HCEC 1CT (cell line): Measurements from ENCODE around the gene DCUN1D2.
"Not testable (repeated sequence)": the region's sequence is repeated elsewhere in the genome, so short reads cannot be mapped to it uniquely, and the experiment has no call there.

Source experiments
- DNase-seq: peaks from one replicate; pipeline ENCODE4 v3.0.0-alpha.2; 2017

Gene DCUN1D2

DNA sequence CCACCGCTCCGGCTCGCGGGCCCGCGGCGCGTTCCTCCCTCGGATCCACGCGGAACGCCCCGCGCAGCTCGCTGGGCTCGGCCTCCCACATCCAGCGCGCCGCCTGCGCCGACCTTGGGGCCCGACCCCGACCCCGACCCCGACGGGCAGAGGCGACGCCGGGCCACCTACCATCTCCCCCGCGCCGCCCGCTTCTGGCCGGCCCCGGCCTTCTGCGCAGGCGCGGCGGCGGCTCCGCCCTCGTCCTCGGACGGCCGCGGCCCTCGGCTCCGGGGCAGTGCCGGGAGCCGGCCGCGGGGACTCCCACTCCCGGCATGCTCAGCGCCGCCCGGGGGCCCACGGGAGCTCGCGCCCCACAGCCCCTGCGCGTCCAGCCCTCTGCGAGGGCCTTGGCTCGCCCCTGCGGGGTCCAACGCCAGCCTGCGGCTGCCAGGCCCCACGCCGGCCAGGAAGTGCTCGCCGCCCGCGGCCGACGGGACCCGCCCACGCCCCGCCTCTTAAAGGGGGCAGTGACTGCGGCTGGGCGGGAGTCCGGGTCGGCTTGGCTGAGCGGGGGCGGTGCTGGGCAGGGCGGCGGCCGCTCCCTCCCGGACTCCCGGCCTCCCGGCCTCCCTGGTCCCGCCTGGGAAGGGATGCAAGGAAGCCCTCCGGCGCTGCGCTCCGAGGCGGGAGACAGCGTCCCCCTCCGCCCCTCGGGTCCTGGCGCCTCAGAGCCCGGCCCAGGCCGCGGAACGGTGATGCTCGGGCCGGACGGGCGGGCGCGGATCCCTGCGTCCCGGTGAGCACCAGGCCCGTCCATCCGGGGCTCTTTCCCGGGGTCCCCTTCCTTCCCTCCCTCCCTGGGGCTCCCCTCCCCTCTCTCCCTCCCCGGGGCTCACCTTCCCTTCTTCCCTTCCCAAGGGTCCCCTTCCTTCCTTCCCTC lies at the start of gene DCUN1D2:
Gene DCUN1D2 (minus strand): TSS at position 216 of the 922 bp plus-strand sequence. CDS start 42 bp downstream, at position 174.
- DNase-seq = peak; percentile 97

DNA sequence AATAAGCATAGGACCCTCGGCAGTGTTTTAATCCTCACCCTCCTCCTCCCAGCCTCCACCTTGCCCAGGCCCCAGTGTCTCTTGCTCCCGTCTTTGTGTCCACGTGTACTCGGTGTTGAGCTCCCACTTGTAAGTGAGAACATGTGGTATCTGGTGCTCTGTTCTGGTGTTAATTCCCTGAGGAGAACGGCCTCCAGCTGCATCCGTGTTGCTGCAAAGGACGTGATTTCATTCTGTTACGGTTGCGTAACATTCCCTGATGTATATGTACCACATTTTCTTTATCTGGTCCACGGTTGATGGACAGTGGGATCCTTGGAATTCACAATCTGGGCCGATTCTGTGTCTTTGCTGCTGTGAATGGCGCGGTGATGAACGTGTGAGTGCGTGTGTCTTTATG lies 49.3 kb upstream of the DCUN1D2 start:
- no peak for DNase-seq

DNA sequence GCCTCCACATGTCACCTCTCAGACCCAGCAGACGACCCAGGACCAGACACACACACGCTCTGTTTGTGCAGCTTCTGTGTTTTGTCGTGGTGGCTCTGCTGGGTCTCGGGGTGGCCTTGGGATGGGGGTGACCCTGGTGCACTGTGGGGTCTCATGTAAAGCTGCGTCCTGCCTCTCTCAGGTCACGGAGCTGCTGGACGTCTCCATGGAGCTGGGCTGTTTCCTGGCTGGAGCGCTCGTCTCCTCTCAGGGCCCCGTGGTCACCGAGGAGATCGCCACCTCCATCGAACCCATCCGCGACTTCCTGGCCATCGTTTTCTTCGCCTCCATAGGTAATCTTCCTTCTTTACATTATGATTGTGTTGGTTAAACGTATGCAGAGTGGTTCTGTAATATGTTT lies 48.7 kb upstream of the DCUN1D2 start:
- no peak for DNase-seq

DNA sequence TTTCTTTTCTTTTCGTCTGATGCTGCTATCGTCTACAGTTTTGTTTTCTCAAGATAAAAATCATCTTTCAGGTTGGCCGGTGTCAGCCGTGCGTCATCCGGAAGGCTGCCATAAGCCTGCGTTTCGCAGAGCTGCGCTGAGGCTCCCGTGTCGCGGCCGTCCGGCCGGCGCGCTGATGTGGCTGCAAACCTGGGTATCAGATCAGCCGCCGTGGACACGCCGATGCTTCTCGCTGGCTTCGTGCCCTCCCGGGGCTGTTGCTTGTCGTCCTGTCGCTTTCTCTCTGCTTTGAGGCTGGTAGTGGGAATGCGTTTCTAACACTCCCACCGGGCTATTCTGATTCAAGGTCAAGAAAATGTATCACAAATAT lies 48.2 kb upstream of the DCUN1D2 start:
- DNase-seq = no peak

DNA sequence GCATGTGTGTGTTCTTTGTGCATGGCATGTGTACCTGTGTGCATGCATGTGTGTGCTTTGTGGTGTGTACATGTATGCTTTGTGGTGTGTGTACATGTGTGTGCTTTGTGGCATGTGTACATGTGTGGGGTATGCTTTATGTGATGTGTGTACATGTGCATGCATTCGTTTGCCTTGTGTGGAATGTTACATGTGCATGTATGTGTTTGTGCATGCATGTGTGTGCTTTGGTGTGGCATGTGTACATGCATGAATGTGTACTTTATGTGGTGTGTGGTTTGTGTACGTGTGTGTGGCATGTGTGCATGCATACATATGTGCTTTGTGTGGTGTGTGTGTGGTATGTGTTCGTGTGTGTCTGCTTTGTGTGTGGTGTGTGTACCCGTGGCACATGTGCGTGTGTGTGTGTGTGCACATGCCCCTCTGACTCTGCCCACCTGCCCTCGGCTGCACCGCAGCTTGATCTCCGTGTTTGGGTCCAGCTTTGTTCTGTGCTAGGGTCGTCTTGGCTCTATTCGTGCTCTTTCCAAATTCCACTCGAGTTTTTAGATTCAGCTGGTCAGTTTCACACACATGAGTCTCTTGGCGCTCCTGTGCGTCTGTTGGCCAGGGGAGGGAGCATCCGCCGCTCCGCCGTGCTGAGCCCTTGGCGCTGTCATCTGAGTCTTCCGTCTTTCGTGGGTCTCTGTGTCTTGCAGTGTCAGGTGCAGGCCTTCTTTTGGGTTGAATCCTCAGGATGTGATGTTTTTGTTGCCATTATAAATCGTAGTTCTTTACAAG lies 47.6 kb upstream of the DCUN1D2 start:
- DNase-seq = no peak

DNA sequence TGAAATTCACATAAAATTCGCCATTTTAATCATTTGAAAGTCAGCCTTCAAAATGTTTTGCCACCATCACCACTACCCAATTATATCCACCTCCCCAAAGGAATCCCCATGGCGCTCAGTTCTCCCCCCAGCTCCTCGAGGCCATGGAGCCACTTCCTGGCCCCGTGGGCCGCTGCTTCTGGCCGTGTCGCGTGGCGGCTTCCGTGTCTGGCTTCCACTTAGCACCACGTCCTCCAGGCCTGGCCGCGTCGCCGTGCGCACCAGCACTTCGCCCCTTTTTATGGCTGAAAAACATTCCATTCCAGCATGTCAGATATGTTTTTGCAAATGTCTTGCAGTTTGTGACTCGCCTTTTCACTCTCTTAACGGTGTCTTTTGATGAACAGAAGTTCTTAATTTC lies 46.7 kb upstream of the DCUN1D2 start:
- DNase-seq = no peak

DNA sequence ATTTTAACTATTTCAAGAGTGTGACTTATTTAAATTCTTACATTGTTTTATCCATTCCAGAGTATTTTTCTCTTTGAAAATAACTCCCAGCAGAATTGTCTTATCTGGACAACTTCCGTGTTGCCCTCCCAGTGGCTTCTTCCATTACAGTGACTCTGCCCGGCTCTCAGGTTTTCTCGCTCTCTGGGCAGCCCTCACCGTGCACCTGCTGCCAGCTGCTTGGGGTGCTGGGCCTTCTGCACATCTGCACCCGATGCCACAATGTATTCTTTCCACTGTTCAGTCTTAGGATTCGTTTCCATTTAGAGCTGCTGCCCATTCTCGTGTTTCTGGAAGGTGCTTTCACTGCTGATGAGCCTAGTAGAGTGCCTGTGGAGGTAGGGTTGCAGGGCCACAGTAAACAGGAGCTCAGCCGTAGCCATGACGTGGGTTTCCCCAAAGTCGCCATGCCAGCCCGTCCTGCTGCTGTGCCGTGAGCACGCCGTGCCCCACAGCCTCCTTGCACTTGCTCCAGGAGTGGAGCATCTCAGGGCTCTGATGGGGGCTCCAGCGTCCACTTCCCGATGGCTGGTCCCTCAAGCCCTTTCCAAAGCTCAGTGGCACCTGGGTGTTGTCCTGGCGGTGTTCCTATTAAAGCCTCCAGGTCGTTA lies 46.1 kb upstream of the DCUN1D2 start:
- no peak for DNase-seq

DNA sequence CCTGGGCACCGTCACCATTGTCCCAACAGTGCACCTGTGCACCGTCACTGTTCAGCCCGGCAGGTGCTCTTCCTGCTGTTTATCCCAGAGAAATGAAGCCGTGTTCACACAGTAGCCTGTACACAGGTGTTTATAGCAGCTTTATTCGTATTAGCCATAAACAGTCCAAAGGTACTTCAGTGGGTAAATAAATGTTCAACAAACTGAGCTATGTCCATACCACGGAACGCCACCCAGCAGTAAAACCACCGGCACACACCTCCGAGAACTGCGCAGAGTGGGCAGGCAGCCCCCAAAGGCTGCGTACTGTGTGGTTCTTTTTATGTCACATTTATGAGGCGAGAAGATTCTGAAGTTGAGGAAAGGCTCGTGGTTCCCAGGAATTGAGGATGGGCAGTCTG lies 44.9 kb upstream of the DCUN1D2 start:
- DNase-seq = no peak

DNA sequence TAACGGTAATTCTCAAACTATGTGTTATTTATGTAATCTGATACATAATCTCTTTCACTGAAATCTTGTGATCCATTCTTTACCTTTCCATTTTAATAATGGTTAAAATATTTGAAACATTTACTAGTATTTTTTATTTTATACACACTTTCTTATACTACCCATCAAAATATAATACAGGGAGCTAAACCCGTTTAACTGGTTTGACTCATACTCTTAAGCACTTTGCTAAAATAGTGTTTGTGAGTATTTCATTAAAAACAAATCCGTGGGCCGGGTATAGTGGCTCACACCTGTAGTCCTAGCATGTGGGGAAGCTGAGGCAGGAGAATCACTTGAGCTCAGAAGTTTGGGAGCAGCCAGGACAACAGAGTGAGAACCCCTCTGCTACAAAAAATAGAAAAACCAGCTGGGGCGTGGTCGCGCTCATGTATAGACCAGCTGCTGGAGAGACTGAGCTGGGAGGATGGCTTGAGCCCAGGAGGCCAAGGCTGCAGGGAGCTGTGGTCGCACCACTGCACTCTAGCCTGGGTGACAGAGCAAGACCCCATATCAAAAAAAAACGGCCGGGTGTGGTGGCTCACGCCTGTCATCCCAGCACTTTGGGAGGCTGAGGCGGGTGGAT lies 43.8 kb upstream of the DCUN1D2 start:
- DNase-seq = no peak

DNA sequence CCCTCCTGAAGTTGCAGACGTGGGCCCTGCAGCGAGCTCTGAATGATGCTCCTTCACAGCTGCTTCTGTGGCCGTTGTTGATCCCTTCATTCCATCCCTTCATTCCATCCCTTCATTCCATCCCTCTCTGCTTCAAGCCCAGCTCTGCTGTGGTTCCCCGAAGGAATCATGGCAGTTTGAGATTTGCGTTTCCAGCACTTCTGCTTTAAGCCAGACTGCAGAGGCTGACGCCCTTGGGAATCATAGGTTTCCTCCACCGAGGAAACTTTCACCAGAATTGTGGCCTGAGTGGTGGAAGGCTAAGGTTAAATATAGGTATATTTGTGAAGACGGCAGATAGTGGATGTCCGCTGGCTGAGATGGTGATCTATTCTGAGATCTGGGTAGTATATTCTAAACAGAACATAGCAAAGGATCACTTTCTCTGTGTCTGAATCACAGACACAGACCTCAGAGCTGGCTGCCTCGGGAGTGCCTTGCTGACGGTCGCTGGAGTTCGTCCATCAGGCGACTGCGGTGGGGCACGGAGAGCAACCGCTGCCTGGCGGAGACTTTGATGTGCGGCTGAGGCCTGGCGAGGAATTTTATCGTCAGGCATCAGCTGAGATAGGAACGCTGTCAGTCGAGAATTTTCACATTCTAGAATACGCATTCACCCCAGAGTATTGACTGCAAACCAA lies 42.8 kb upstream of the DCUN1D2 start:
- DNase-seq = no peak

DNA sequence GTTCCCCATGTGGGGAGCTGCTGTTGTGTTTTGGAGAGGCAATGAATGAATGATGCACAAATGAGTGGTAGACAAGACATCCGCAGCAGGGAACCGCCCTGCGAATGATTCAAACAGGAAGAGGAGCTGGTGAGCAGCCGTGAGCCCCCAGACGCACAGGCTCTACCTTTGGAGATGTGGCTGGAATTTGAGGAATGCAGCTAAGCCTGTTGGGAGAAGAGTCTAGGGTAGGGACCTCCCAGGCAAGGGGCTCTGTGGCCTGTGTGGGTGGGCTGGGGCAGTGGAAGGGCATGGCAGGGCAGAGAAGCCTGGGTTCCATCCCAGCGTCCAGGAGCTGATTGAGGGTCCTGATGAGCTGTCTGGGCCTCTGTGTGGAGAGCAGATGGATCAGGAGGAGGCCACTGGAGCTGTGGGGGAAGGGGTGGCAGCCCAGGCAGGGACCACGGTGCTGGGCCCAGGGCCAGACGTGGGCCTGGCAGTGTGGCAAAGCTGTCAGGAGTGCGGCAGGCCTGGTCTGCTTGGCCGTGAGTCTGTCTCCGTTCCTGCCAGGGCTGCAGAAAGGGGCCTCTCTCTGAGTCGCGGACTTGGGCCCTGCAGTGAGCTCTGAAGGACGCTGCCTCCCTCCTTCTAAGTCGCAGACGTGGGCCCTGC lies 41.8 kb upstream of the DCUN1D2 start:
- DNase-seq = no peak

DNA sequence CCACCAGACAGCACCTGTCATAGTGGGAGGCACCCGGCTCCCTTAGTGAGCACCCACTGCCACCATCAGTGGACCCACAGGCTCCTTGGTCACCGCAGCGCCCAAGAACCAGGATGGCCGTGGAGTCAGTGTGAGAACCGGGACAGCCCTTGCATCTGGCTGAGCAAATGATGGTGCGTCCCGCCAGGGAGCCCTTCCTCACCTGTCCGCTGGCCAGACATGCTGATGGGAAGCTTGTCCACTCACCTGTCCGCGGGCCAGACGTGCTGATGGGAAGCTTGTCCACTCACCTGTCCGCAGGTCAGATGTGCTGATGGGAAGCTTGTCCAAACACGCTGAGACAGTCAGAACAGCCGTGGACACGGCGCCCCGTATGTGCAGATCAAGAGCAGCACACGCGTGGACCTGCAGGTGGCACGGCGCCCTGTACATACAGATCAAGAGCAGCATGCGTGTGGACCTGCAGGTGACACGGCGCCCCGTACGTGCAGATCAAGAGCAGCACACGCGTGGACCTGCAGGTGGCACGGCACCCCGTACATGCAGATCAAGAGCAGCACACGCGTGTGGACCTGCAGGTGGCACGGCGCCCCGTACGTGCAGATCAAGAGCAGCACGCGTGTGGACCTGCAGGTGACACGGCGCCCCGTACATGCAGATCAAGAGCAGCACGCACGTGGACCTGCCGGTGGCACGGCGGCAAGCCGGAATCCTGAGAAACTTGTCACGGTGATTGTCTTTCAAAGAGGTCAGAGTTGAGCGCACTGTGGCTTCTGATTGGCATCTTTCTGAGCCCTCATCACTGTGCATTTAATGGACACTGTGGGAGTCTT lies 40.7 kb upstream of the DCUN1D2 start:
- no peak for DNase-seq

DNA sequence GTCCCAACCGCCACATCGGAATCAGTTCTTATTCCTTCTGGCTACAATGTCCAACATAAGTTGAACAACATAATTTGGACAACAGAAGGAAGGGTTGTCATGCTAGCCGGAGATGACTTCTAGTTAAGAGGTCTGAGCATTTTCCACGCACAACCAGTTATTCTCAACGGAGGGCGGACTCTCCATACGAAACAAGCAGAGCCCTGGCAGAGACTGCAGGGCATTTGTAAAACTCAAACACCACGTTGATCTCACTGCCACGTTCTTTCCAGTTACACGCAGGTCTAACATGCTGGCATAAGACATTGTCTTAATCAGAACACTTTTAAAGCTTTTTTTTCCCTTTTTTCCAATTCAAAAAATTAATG lies 38.3 kb upstream of the DCUN1D2 start:
- DNase-seq = no peak

DNA sequence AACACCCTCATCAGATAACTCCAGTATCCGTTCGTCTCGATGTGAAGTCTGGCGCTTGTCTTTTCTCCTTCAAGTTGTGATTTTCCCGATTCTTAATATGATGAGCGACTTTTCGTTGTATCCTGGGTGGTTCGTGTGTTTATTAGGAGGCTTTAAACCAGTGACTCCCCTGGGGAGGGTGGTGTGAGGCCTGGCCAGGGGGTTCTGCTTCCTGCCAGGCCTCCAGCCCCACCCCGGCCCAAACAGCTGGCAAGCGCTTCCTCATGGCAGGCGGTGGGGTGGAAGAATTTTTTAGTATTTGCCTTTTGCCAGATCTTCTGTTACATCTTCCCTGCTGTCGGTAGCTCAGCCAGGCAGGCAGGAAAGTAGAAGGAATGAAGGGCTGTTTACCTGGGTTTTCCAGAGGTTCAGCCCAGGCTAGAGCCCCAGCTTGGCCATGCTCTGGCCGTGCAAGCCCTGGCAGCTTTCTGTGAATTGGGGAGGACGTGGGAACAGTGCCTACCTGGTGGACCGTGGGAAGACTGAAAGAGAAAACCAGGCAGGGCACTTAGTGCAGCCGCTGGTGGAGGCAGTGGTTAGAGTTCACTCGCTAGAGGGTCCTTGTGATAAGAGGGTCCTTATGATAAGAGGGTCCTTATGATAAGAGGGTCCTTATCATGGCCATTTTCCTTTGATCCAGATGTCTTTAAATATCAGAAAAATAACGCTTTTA lies 37.7 kb upstream of the DCUN1D2 start:
- DNase-seq = no peak

DNA sequence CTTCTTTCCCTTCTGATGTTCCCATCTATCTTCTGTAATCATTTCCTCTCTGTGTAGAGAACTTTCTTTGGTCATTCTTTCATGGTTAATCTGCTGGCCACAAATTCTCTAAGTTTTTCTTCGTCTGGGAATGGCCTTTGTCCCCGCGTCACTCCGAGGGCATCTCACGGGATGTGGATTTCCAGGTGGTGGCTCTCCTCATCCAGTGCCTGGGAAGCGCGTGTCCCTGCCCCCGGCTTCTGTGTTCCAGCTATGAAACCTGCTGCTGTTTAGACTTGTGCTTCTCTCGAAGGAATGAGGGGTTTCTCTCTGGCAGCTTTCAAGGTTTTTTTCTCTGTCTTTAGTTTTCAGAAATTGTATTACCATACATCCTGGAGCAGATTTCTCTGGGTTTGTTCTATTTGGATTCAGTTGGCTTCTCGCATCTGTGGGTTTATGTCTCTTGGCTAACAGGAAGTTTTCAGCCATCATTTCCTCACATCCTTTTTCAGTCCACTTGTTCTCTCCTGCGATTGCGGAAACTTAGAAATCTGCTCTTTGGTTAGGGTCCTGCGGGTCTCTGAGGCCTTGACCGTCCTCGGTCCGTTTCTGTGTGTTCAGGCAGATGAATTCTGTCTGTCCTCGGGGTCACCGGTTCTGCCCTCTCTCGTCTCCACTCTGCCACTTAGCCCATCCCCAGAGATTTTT lies 36.9 kb upstream of the DCUN1D2 start:
- no peak for DNase-seq

DNA sequence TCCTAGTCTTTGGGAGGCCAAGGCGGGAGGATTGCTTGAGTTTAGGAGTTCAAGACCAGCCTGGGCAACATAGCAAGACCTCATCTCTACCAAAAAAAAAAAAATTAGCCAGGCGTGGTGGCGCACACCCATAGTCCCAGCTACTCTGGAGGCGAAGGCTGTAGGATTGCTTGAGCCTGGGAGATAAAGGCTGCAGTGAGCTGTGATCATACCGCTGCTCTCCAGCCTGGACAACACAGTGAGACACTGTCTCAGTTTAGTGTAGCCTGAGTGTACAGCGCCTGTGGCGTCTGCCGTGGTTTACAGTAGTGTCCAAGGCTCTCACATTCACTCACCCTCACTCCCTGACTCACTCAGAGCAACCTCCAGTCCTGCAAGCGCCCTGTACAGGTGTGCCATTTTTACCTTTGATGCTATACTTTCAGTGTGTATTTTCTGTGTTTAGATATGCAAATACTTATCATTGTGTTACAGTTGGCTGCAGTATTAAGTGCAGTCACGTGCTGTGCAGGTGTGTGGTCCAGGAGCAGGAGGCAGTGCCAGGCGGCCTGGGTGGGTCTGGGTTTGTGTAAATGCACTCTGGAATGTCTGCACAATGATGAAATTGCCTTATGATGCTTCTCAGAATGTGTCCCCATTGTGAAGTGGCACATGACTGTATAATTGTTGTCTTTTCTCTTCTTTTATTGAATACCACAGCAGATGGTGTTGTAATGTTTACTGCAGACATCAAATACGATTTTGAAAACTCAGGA lies 36.1 kb upstream of the DCUN1D2 start:
- DNase-seq = no peak

DNA sequence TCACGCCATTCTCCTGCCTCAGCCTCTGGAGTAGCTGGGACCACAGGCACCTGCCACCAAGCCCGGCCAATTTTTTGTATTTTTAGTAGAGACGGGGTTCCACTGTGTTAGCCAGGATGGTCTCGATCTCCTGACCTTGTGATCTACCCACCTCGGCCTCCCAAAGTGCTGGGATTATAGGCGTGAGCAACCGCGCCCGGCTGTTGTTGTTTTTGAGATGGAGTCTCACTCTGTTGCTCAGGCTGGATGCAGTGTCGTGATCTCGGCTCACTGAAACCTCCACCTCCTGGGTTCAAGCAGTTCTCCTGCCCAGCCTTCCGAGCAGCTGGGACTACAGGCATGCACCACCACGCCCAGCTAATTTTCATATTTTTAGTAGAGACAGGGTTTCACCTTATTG lies 31.9 kb upstream of the DCUN1D2 start:
- DNase-seq = not testable (repeated sequence)

DNA sequence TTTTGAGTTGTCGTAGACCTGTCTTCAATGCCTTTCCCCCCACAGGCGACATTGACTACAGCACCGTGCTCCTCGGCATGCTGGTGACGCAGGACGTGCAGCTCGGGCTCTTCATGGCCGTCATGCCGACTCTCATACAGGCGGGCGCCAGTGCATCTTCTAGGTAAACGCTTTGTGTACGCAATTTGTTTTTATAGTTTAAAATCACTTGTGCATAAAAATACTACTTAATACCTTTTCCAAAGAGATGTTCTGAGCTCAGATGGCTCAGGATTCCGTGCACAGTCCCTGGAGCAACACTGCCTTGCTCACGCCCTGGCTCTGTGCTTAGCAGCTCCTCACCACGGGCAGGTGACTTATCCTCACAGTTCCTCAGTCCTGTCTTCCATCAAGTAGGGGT lies 30.1 kb upstream of the DCUN1D2 start:
- no peak for DNase-seq

DNA sequence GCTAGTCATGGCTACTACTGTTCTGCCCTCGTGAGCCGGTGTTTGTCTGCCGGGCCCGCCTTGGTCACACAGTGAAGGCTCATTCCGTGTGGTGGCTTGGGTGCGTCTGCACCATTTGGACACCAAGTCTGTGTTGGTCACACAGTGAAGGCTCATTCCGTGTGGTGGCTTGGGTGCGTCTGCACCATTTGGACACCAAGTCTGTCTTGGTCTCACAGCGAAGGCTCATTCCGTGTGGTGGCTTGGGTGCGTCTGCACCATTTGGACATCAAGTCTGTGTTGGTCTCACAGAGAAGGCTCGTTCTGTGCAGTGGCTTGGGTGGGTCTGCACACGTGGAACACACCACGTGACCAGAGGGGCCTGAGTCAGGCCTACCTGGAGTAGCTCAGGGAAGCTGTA lies 29.0 kb upstream of the DCUN1D2 start:
- DNase-seq = no peak
